Peyer's patch (tissue), 4 donors: ENCODE results near the gene FAM180A. TPM values are rescaled to one million over a fixed set of nuclear protein-coding genes. Genes with fewer than 3 reads are reported as not detected.
A peak's percentile ranks its signal among the peaks of the same experiment; 100 is the strongest.

Experiments
- DNase-seq, 3 donors: peaks; one replicate each; pipeline ENCODE4 v3.0.0-alpha.2; 2017 to 2019
- H3K27ac ChIP-seq, 4 donors: fragments of 200-600 bp; sonication (generic); one replicate each; pipeline ENCODE4 v1.5.1; 2016 to 2019
- H3K27me3 ChIP-seq, 2 donors: fragments of 200-600 bp; sonication (generic); one replicate each; pipeline ENCODE4 v1.5.1; 2019
- H3K36me3 ChIP-seq, 3 donors: fragments of 200-600 bp; sonication (generic); one replicate each; pipeline ENCODE4 v1.5.1; 2016 to 2019
- H3K4me1 ChIP-seq, 4 donors: fragments of 200-600 bp; sonication (generic); one replicate each; pipeline ENCODE4 v1.5.1; 2016 to 2019
- H3K4me3 ChIP-seq, 4 donors: fragments of 200-600 bp; sonication (generic); 1 replicate in 3 of 4; 2 replicates in 1 of 4; pipeline ENCODE4 v1.5.1; 2016 to 2019; ENCODE audit warnings: mild to moderate bottlenecking in 1 of 4
- H3K9me3 ChIP-seq, 4 donors: fragments of 200-600 bp; sonication (generic); one replicate each; pipeline ENCODE4 v1.5.1; 2016 to 2019; ENCODE audit warnings: mild to moderate bottlenecking in 1 of 4
- POLR2A ChIP-seq, 2 donors: fragments of 450-650 bp; IDR thresholded peaks; one replicate each; pipeline ENCODE4 v1.5.1; 2017; ENCODE audit warnings: antibody characterized with exemption in 2 of 2, mild to moderate bottlenecking in 2 of 2, moderate library complexity in 2 of 2
- total RNA-seq, 4 donors: library from RNA; depleted of rRNA; stranded (reverse); fragments of >200 nt; gene quantifications; one replicate each; pipeline ENCODE4 v1.1.0, GENCODE V29; 2016
- TF ChIP-seq, protein P1 (sequence below), 6 experiments: fragments of 450-650 bp in 4 of 6; fragments of 200-600 bp in 2 of 6; sonication (generic) in 1 of 6; IDR thresholded peaks; one replicate each; pipeline ENCODE4 v1.5.1; 2017 to 2019; ENCODE audit warnings: antibody characterized with exemption in 6 of 6, mild to moderate bottlenecking in 3 of 6, moderate library complexity in 1 of 6

The FAM180A gene
- 1 to 10 TPM in 2 of 4 donors, not detected in 2; 3.3 to 4.4 TPM for total RNA-seq

DNA sequence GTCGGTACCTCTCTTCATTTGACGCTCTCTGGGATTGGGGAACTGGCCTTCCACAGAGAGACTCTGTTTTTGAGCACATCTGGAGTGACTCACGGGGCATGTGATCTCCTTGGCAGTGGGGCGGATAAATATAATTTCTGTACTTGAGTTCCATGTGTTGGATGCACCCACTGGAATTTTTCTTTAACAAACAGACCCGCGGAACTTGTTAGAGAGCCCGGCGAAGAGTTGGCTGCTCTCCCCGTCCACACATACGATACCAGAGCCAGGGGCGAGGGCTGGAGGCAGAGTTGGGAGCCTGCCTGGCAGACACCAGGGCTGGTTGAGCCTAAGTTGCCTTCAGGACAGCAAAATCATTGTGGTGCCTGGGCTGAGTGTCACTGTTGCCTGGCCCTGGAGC is at the start of gene FAM180A:
TSS of gene FAM180A (minus strand) at position 44 of the 400 bp plus-strand sequence. CDS start 233 bp downstream, outside the sequence.
- Histone ChIP-seq H3K9me3 (no peaks in the 10 kb centered on the region), H3K27ac (peak within 1 kb of the TSS in 3 of 4 donors; percentile 27 to 57 (median 50)), H3K4me1 (no peaks in the 10 kb centered on the region), H3K27me3 (no peaks in the 10 kb centered on the region), H3K4me3 (peak within 1 kb of the TSS in 2 of 4 donors; percentile 7 to 8), H3K36me3 (no peaks in the 10 kb centered on the region)
- no peak for TF ChIP-seq POLR2A (IDR thresholded peaks at IDR 0.05)
- TF ChIP-seq, protein P1, sequence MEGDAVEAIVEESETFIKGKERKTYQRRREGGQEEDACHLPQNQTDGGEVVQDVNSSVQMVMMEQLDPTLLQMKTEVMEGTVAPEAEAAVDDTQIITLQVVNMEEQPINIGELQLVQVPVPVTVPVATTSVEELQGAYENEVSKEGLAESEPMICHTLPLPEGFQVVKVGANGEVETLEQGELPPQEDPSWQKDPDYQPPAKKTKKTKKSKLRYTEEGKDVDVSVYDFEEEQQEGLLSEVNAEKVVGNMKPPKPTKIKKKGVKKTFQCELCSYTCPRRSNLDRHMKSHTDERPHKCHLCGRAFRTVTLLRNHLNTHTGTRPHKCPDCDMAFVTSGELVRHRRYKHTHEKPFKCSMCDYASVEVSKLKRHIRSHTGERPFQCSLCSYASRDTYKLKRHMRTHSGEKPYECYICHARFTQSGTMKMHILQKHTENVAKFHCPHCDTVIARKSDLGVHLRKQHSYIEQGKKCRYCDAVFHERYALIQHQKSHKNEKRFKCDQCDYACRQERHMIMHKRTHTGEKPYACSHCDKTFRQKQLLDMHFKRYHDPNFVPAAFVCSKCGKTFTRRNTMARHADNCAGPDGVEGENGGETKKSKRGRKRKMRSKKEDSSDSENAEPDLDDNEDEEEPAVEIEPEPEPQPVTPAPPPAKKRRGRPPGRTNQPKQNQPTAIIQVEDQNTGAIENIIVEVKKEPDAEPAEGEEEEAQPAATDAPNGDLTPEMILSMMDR (IDR thresholded peaks at IDR 0.05): no peak
- peak in 1 of 3 donors; percentile 49 for DNase-seq

DNA sequence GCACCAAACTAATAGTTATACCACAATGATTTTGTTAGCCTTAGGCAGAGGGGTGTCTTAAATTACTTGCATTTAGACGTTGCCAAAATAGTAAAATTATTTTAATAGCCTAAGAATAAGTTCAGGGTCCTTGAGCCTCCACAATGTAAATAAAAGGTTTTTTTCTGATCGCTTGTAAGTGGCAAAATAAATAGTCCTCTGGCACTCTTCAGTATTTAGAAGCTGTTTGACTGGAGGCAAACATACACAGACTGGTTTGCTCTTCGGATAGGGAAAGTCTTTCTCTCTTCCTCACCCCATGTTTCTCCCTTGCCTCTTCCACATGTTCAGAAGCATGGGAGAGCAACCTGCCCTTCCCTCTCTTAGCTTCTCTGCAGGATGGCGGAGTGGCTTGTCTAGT is 49.5 kb upstream of the FAM180A start:
- Histone ChIP-seq H3K4me3 (no peak overlapping the region), H3K36me3 (no peaks in the 10 kb centered on the region), H3K27me3 (no peaks in the 10 kb centered on the region), H3K4me1 (peaks cover 0 to 5% (median 0%) of the 10 kb centered on the region in 4 donors), H3K9me3 (no peaks in the 10 kb centered on the region), H3K27ac (no peak overlapping the region)
- no peak for DNase-seq
- no peak for TF ChIP-seq POLR2A (IDR thresholded peaks at IDR 0.05)
- TF ChIP-seq, protein P1 (IDR thresholded peaks at IDR 0.05): no peak

DNA sequence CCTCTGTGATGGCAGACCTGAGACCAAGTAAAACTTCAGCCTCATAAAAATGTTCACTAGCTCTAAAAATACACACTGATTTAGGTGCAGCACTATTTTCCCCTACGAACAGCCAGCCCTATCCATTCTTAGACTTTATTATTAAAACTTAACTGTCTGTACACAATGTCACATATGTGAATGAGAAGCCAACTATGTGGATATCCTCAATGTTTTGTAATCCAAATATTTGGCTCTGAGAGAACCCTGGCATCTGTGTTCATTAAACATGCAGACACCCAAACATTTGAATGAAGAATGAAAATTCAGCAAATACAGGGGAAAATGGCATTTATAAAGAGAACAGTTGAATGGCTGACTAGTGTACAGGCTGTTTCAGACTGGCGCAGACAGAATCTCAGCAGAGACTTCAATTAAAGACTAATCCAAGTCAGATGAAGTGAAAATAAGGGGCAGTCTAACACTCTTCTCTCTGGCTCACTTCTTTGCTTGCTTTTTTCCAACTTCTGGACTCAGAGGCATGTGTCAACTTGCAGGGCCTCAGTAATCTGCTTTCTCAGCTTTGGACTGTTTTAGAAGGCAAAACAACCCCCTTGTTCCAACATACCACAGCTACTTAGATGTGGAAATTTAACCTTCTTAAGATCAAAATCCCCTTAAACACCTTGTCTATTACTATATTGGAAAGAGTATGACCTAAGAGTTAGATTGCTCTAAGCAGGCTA is 47.4 kb upstream of the FAM180A start:
- no peaks in the 10 kb centered on the region for H3K27me3 ChIP-seq
- no peak overlapping the region for H3K4me3 ChIP-seq
- peak overlapping the region in 1 of 4 donors; percentile 8 for H3K27ac ChIP-seq
- H3K4me1 ChIP-seq: peaks cover 0 to 4% (median 0%) of the 10 kb centered on the region in 4 donors
- no peaks in the 10 kb centered on the region for H3K9me3 ChIP-seq
- TF ChIP-seq, protein P1 (IDR thresholded peaks at IDR 0.05): no peak
- no peak for TF ChIP-seq POLR2A (IDR thresholded peaks at IDR 0.05)
- H3K36me3 ChIP-seq: no peaks in the 10 kb centered on the region
- DNase-seq: no peak

DNA sequence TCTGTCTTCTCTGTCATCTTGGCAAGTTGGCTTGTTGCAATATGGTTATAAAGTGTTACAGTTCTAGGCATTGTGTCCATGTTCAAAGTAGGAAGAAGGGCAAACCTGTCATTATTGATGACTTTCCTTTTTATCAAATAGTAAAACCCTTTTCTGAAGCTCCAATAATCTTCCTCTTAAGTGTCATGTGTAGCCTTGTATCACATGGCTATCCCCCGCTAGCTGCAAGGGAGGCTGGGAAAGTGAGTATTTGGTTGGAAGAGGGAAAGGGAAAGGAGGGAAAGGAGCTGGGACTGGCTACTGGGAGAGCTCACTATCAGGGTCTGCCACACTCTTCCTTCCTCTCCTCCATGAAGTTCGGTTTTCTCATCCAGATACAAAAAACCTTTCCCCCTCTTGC is 45.2 kb upstream of the FAM180A start:
- no peaks in the 10 kb centered on the region for H3K27me3 ChIP-seq
- no peak overlapping the region for H3K27ac ChIP-seq
- H3K4me3 ChIP-seq: no peak overlapping the region
- no peaks in the 10 kb centered on the region for H3K4me1 ChIP-seq
- H3K36me3 ChIP-seq: no peaks in the 10 kb centered on the region
- no peak for DNase-seq
- TF ChIP-seq POLR2A (IDR thresholded peaks at IDR 0.05): no peak
- TF ChIP-seq, protein P1 (IDR thresholded peaks at IDR 0.05): no peak
- H3K9me3 ChIP-seq: no peaks in the 10 kb centered on the region

DNA sequence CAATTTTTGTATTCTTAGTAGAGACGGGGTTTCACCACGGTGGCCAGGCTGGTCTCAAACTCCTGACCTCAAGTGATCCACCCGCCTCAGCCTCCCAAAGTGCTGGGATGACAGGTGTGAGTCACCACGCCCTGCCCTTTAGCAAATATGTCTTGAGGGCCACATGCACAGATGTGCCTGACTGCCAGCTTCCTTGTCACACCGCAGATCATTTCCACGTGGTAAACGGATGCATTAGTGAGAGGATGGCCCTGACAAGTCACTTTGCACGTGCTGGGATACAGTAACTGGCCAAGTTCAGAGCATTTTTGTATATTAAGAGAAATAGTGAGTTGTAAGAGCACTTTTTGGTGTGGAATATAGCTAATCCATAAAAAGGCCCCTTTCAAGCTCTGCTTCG is 44.3 kb upstream of the FAM180A start:
- no peak for DNase-seq
- no peak for TF ChIP-seq POLR2A (IDR thresholded peaks at IDR 0.05)
- Histone ChIP-seq H3K27ac (no peak overlapping the region), H3K9me3 (no peaks in the 10 kb centered on the region), H3K4me3 (no peak overlapping the region), H3K4me1 (no peaks in the 10 kb centered on the region), H3K36me3 (no peaks in the 10 kb centered on the region), H3K27me3 (no peaks in the 10 kb centered on the region)

DNA sequence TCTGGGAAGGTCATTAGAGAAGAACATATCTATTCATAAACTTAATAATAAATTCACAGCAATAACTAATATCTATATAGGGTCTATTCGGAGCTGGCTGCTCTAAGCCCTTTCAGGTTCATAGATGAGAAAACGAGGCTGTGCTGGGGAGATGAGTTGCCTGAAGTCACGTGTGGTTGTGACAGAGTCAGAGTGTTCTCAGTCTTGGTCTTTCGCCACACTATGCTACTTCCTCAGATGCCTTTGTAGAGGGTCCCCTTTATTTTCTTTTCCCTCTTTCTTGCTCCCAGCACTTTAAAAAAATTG is 43.7 kb upstream of the FAM180A start:
- no peaks in the 10 kb centered on the region for H3K4me1 ChIP-seq
- H3K9me3 ChIP-seq: no peaks in the 10 kb centered on the region
- no peak overlapping the region for H3K4me3 ChIP-seq
- H3K27me3 ChIP-seq: no peaks in the 10 kb centered on the region
- no peaks in the 10 kb centered on the region for H3K36me3 ChIP-seq
- no peak for DNase-seq
- no peak overlapping the region for H3K27ac ChIP-seq
- TF ChIP-seq, protein P1 (IDR thresholded peaks at IDR 0.05): no peak
- no peak for TF ChIP-seq POLR2A (IDR thresholded peaks at IDR 0.05)
